ENCODE results near the gene HS6ST3.

DNA sequence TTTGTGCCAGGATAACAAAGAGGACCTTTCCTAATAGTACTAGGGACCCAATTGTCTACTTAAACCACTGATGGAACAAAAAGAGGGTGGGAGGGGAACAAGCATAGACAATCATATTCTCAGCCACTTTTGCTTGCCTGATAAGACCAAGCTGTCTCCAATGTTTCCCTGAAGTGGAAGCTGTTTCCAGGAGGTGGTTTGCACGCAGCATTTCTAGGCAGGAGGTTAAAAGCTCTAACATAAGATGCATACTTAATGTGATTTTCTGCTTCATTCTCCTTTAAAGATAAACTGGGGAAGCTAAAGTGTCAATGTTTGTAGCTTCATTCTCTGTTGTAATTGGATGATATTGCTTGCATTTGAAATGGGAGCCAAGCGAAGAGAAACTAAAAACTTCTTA is 442.9 kb downstream of the HS6ST3 start:
- TF ChIP-seq, protein P1, sequence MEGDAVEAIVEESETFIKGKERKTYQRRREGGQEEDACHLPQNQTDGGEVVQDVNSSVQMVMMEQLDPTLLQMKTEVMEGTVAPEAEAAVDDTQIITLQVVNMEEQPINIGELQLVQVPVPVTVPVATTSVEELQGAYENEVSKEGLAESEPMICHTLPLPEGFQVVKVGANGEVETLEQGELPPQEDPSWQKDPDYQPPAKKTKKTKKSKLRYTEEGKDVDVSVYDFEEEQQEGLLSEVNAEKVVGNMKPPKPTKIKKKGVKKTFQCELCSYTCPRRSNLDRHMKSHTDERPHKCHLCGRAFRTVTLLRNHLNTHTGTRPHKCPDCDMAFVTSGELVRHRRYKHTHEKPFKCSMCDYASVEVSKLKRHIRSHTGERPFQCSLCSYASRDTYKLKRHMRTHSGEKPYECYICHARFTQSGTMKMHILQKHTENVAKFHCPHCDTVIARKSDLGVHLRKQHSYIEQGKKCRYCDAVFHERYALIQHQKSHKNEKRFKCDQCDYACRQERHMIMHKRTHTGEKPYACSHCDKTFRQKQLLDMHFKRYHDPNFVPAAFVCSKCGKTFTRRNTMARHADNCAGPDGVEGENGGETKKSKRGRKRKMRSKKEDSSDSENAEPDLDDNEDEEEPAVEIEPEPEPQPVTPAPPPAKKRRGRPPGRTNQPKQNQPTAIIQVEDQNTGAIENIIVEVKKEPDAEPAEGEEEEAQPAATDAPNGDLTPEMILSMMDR (IDR thresholded peaks at IDR 0.05 in 8 of 11, conservative IDR thresholded peaks at IDR 0.05 in 3 of 11) = no peak
- no peak for TF ChIP-seq POLR2A (IDR thresholded peaks at IDR 0.05)

All from spleen (tissue), 7 donors.